ENCODE results near the gene ACTN1. TPM values are rescaled to one million over a fixed set of nuclear protein-coding genes. Genes with fewer than 3 reads are reported as not detected.

ACTN1 gene
- total and polyA plus RNA-seq, 2 of the 8 experiments (the other 6 are each of a cell fraction or from before 2014, with no cell fraction given), result 236 to 262 TPM

DNA sequence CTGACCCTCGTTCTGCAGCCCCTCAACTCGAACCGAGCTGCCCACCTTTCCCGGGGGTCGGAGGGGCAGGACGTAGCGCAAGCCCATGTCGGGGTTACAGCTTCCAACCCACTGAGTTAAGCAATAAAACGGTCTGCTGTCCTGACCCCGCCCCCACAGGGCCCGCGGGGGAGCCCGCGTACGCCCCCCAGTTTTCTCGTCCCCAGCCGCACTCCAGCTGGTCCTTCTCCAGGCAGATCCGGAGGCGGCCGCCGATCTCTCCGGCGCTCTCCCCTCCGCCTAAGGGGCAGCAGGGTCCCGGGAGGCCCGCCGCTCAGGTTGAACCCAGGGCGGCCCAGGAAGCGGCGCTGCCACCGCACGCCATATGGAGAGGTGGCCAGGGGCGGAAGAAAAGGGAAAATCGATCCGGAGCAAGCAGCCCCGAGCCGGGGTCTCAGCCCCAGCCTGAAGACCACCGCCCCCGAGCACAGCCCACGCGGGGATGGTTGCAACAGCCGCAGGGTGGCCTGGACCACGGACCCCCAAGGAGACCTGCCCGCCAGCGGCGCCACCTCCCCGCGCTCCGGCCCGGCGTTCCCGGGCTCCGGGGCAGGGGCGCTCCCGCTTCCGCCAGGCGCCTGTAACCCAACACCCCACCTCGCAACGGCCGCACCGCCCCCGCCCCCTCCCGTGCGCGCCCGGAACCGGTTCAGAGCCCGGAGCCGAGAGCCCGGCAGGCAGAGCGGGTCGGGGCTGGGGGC lies 760 bp downstream of the ACTN1 start (continued):
- TF ChIP-seq CBX5 (IDR thresholded peaks at IDR 0.05; ENCODE audit: low read depth, low read length), result no peak
- TF ChIP-seq, protein P1, sequence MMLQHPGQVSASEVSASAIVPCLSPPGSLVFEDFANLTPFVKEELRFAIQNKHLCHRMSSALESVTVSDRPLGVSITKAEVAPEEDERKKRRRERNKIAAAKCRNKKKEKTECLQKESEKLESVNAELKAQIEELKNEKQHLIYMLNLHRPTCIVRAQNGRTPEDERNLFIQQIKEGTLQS (IDR thresholded peaks at IDR 0.05; ENCODE audit: insufficient read depth, low read depth, low read length), result no peak
- no peak for TF ChIP-seq JUN (IDR thresholded peaks at IDR 0.05; ENCODE audit: low read depth, low read length)
- TF ChIP-seq, protein P2, sequence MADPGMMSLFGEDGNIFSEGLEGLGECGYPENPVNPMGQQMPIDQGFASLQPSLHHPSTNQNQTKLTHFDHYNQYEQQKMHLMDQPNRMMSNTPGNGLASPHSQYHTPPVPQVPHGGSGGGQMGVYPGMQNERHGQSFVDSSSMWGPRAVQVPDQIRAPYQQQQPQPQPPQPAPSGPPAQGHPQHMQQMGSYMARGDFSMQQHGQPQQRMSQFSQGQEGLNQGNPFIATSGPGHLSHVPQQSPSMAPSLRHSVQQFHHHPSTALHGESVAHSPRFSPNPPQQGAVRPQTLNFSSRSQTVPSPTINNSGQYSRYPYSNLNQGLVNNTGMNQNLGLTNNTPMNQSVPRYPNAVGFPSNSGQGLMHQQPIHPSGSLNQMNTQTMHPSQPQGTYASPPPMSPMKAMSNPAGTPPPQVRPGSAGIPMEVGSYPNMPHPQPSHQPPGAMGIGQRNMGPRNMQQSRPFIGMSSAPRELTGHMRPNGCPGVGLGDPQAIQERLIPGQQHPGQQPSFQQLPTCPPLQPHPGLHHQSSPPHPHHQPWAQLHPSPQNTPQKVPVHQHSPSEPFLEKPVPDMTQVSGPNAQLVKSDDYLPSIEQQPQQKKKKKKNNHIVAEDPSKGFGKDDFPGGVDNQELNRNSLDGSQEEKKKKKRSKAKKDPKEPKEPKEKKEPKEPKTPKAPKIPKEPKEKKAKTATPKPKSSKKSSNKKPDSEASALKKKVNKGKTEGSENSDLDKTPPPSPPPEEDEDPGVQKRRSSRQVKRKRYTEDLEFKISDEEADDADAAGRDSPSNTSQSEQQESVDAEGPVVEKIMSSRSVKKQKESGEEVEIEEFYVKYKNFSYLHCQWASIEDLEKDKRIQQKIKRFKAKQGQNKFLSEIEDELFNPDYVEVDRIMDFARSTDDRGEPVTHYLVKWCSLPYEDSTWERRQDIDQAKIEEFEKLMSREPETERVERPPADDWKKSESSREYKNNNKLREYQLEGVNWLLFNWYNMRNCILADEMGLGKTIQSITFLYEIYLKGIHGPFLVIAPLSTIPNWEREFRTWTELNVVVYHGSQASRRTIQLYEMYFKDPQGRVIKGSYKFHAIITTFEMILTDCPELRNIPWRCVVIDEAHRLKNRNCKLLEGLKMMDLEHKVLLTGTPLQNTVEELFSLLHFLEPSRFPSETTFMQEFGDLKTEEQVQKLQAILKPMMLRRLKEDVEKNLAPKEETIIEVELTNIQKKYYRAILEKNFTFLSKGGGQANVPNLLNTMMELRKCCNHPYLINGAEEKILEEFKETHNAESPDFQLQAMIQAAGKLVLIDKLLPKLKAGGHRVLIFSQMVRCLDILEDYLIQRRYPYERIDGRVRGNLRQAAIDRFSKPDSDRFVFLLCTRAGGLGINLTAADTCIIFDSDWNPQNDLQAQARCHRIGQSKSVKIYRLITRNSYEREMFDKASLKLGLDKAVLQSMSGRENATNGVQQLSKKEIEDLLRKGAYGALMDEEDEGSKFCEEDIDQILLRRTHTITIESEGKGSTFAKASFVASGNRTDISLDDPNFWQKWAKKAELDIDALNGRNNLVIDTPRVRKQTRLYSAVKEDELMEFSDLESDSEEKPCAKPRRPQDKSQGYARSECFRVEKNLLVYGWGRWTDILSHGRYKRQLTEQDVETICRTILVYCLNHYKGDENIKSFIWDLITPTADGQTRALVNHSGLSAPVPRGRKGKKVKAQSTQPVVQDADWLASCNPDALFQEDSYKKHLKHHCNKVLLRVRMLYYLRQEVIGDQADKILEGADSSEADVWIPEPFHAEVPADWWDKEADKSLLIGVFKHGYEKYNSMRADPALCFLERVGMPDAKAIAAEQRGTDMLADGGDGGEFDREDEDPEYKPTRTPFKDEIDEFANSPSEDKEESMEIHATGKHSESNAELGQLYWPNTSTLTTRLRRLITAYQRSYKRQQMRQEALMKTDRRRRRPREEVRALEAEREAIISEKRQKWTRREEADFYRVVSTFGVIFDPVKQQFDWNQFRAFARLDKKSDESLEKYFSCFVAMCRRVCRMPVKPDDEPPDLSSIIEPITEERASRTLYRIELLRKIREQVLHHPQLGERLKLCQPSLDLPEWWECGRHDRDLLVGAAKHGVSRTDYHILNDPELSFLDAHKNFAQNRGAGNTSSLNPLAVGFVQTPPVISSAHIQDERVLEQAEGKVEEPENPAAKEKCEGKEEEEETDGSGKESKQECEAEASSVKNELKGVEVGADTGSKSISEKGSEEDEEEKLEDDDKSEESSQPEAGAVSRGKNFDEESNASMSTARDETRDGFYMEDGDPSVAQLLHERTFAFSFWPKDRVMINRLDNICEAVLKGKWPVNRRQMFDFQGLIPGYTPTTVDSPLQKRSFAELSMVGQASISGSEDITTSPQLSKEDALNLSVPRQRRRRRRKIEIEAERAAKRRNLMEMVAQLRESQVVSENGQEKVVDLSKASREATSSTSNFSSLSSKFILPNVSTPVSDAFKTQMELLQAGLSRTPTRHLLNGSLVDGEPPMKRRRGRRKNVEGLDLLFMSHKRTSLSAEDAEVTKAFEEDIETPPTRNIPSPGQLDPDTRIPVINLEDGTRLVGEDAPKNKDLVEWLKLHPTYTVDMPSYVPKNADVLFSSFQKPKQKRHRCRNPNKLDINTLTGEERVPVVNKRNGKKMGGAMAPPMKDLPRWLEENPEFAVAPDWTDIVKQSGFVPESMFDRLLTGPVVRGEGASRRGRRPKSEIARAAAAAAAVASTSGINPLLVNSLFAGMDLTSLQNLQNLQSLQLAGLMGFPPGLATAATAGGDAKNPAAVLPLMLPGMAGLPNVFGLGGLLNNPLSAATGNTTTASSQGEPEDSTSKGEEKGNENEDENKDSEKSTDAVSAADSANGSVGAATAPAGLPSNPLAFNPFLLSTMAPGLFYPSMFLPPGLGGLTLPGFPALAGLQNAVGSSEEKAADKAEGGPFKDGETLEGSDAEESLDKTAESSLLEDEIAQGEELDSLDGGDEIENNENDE (IDR thresholded peaks at IDR 0.05; ENCODE audit: insufficient replicate concordance, low read length), result no peak
- no peak for TF ChIP-seq BCL11A (IDR thresholded peaks at IDR 0.05; ENCODE audit: low read depth in 2 of 2, low read length in 2 of 2)

Measured in H1 (cell line).